A549 (cell line): ENCODE data around the gene METRNL. TPM values are rescaled to one million over a fixed set of nuclear protein-coding genes. Genes with fewer than 3 reads are reported as not detected.
A peak's percentile ranks its signal among the peaks of the same experiment; 100 is the strongest.
"Not testable (repeated sequence)": the region's sequence is repeated elsewhere in the genome, so short reads cannot be mapped to it uniquely, and the experiment has no call there.

Source experiments
- ATAC-seq, 2 experiments: fragments of 200-7000 bp in 1 of 2; fragments of >200 bp in 1 of 2; cut with Nextera tagmentation in 1 of 2; cut with Tn5 transposase in 1 of 2; 3 replicates each; pipeline versions ENCODE4 v1.8.0 to v1.9.1; 2018 to 2020; ENCODE audit warnings: mild to moderate bottlenecking in 1 of 2, moderate library complexity in 1 of 2
- CTCF ChIA-PET: fragments of 300-600 bp; sonication (Branson Sonifier 250); formaldehyde crosslinking; extraction: SDS; loops from one replicate; lab custom pipeline; 2021; ENCODE audit warnings: antibody characterized with exemption, inconsistent platforms; lab: Yijun Ruan, JAX
- POLR2A ChIA-PET: fragments of 350-600 bp; formaldehyde crosslinking; extraction: SDS; loops from one replicate; lab custom pipeline; 2021; ENCODE audit warnings: antibody characterized with exemption, inconsistent platforms; lab: Yijun Ruan, JAX
- DNase-seq, 2 experiments: peaks; one replicate each; pipeline versions ENCODE4 v3.0.0 to v3.0.0-alpha.2; 2011 to 2016; ENCODE audit warnings: low read depth in 1 of 2, low spot score in 1 of 2
- FAIRE-seq: peaks from 2 replicates; lab custom pipeline; 2011; peaks lifted over from hg19 to GRCh38; lab: Jason Lieb, UNC
- H3K27ac ChIP-seq, 2 experiments: fragments of >200 bp; sonication (Bioruptor Twin); formaldehyde crosslinking; 3 replicates each; pipeline ENCODE4 v1.5.1; 2016 to 2017
- H3K4me1 ChIP-seq: fragments of >200 bp; sonication (Bioruptor Twin); formaldehyde crosslinking; 3 replicates; pipeline ENCODE4 v1.6.1; 2016
- H3K4me2 ChIP-seq: fragments of >200 bp; sonication (Bioruptor Twin); formaldehyde crosslinking; 3 replicates; pipeline ENCODE4 v1.6.1; 2016
- H3K4me3 ChIP-seq: fragments of >200 bp; sonication (Bioruptor Twin); formaldehyde crosslinking; 3 replicates; pipeline ENCODE4 v1.5.1; 2016
- H3K9me3 ChIP-seq: fragments of >200 bp; sonication (Bioruptor Twin); formaldehyde crosslinking; 3 replicates; pipeline ENCODE4 v1.6.1; 2016
- CBX8 ChIP-seq: fragments of 200-600 bp; sonication (generic); IDR thresholded peaks from 2 replicates; pipeline ENCODE4 v1.6.1; 2016
- CHD4 ChIP-seq: fragments of 200-600 bp; sonication (generic); IDR thresholded peaks from 2 replicates; pipeline ENCODE4 v1.6.1; 2016; ENCODE audit warnings: antibody characterized with exemption, mild to moderate bottlenecking, borderline replicate concordance
- EHF ChIP-seq: fragments of 250-450 bp; sonication (Bioruptor Pico); IDR thresholded peaks from 2 replicates; pipeline ENCODE4 v1.5.0; 2020; ENCODE audit warnings: mild to moderate bottlenecking
- EHMT2 ChIP-seq: fragments of 200-600 bp; sonication (generic); IDR thresholded peaks from 2 replicates; pipeline ENCODE4 v1.6.1; 2016; ENCODE audit warnings: antibody characterized with exemption, low read depth, mild to moderate bottlenecking, moderate library complexity
- FOSL2 ChIP-seq, 2 experiments: fragments of 450-650 bp in 1 of 2; fragments of >200 bp in 1 of 2; sonication (Bioruptor Twin) in 1 of 2; formaldehyde crosslinking; IDR thresholded peaks; 2 replicates each; pipeline versions ENCODE4 v1.5.0 to v1.6.1; 2016 to 2020; ENCODE audit warnings: mild to moderate bottlenecking in 1 of 2, moderate library complexity in 1 of 2
- FOXS1 ChIP-seq: fragments of 250-450 bp; sonication (Bioruptor Pico); IDR thresholded peaks from 2 replicates; pipeline ENCODE4 v1.5.0; 2020; ENCODE audit warnings: mild to moderate bottlenecking, moderate library complexity
- JUN ChIP-seq, 2 experiments: fragments of >200 bp; sonication (Bioruptor Twin); formaldehyde crosslinking; IDR thresholded peaks; 2 replicates in 1 of 2; 3 replicates in 1 of 2; pipeline ENCODE4 v1.6.1; 2016 to 2017
- KDM1A ChIP-seq: fragments of 200-600 bp; sonication (generic); IDR thresholded peaks from 2 replicates; pipeline ENCODE4 v1.6.1; 2016; ENCODE audit warnings: low read depth, mild to moderate bottlenecking
- MAZ ChIP-seq: fragments of 150-350 bp; IDR thresholded peaks from 2 replicates; pipeline ENCODE4 v1.6.1; 2014; ENCODE audit warnings: antibody characterized with exemption, low read depth, low read length, borderline replicate concordance
- NFE2L2 ChIP-seq: fragments of 150-350 bp; conservative IDR thresholded peaks from 2 replicates; pipeline ENCODE4 v1.6.1; 2014; ENCODE audit warnings: low read length
- NPAS2 ChIP-seq: fragments of 250-450 bp; sonication (Bioruptor Pico); IDR thresholded peaks from 2 replicates; pipeline ENCODE4 v1.8.0; 2022; ENCODE audit warnings: mild to moderate bottlenecking, moderate library complexity, borderline replicate concordance
- POLR2A ChIP-seq: IDR thresholded peaks from 2 replicates; pipeline ENCODE4 v1.6.1; 2012; ENCODE audit warnings: mild to moderate bottlenecking, low read length
- RAD21 ChIP-seq, 2 experiments: fragments of >200 bp in 1 of 2; sonication (Bioruptor Twin) in 1 of 2; formaldehyde crosslinking in 1 of 2; IDR thresholded peaks in 1 of 2; conservative IDR thresholded peaks in 1 of 2; 2 replicates in 1 of 2; 3 replicates in 1 of 2; pipeline ENCODE4 v1.6.1; 2012 to 2018; ENCODE audit warnings: inconsistent platforms in 1 of 2
- RCOR1 ChIP-seq: fragments of 150-350 bp; IDR thresholded peaks from 2 replicates; pipeline ENCODE4 v1.6.1; 2014; ENCODE audit warnings: antibody characterized with exemption, low read length, low read depth
- SMC3 ChIP-seq: fragments of >200 bp; sonication (Bioruptor Twin); formaldehyde crosslinking; IDR thresholded peaks from 3 replicates; pipeline ENCODE4 v1.6.1; 2018; ENCODE audit warnings: inconsistent platforms
- ZNF302 ChIP-seq: fragments of 250-450 bp; sonication (Bioruptor Pico); IDR thresholded peaks from 2 replicates; pipeline ENCODE4 v1.9.0; 2021; ENCODE audit warnings: inconsistent platforms, mild to moderate bottlenecking, moderate library complexity
- WGBS: methylation state at CpG from one replicate; pipeline ENCODE4 v1.1.6; 2017; ENCODE audit errors: missing lambda C conversion rate; 5-methylcytosine and 5-hydroxymethylcytosine counted together
- polyA plus RNA-seq, 4 experiments: library from polyadenylated mRNA; depleted of rRNA in 3 of 4; stranded (reverse); fragments of >200 nt; fragmentation: RNase III in 1 of 4; extraction: RNeasy Plus Mini Kit Qiagen cat#74134 plus additional on column Dnase treatment in 1 of 4; gene quantifications; 2 replicates in 3 of 4; 3 replicates in 1 of 4; pipeline ENCODE4 v1.2.3, GENCODE V29; 2011 to 2017
- TF ChIP-seq, protein P1 (sequence below): IDR thresholded peaks from 2 replicates; pipeline ENCODE4 v1.6.1; 2012
- TF ChIP-seq, protein P2 (sequence below): fragments of >200 bp; sonication (Bioruptor Twin); formaldehyde crosslinking; IDR thresholded peaks from 3 replicates; pipeline ENCODE4 v1.5.1; 2016
- TF ChIP-seq, protein P3 (sequence below): fragments of >200 bp; sonication (Bioruptor Twin); formaldehyde crosslinking; IDR thresholded peaks from 3 replicates; pipeline ENCODE4 v1.6.1; 2016
- TF ChIP-seq, protein P4 (sequence below): fragments of 150-350 bp; IDR thresholded peaks from 2 replicates; pipeline ENCODE4 v1.6.1; 2014; ENCODE audit warnings: low read depth, mild to moderate bottlenecking, low read length

The METRNL gene
- polyA plus RNA-seq, 2 of the 4 experiments (the other 2 are of a cell fraction): 1.7 to 6.4 TPM

DNA sequence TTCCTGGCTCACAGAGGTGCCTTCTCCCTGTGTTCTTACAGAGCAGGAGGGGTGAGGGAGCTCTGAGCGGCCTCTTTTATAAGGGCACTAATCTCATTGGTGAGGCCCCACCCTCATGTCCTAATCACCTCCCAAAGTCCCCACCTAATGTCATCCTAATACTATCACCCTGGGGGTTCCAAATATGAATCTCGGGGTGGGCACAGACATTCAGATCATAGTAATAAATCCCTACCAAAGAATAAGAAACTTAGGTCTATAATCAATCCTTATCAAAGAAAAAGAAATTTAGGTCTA, 32.3 kb upstream of the METRNL start (continued):
- TF ChIP-seq, protein P1, sequence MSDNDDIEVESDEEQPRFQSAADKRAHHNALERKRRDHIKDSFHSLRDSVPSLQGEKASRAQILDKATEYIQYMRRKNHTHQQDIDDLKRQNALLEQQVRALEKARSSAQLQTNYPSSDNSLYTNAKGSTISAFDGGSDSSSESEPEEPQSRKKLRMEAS: no peak
- TF ChIP-seq FOSL2 (IDR thresholded peaks at IDR 0.05) (no peak), FOSL2 (CRISPR knock-in tag; IDR thresholded peaks at IDR 0.05) (no peak), JUN (IDR thresholded peaks at IDR 0.05) (no peak), CBX8 (no peak)
- TF ChIP-seq, protein P2, sequence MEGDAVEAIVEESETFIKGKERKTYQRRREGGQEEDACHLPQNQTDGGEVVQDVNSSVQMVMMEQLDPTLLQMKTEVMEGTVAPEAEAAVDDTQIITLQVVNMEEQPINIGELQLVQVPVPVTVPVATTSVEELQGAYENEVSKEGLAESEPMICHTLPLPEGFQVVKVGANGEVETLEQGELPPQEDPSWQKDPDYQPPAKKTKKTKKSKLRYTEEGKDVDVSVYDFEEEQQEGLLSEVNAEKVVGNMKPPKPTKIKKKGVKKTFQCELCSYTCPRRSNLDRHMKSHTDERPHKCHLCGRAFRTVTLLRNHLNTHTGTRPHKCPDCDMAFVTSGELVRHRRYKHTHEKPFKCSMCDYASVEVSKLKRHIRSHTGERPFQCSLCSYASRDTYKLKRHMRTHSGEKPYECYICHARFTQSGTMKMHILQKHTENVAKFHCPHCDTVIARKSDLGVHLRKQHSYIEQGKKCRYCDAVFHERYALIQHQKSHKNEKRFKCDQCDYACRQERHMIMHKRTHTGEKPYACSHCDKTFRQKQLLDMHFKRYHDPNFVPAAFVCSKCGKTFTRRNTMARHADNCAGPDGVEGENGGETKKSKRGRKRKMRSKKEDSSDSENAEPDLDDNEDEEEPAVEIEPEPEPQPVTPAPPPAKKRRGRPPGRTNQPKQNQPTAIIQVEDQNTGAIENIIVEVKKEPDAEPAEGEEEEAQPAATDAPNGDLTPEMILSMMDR: no peak
- TF ChIP-seq, protein P3, sequence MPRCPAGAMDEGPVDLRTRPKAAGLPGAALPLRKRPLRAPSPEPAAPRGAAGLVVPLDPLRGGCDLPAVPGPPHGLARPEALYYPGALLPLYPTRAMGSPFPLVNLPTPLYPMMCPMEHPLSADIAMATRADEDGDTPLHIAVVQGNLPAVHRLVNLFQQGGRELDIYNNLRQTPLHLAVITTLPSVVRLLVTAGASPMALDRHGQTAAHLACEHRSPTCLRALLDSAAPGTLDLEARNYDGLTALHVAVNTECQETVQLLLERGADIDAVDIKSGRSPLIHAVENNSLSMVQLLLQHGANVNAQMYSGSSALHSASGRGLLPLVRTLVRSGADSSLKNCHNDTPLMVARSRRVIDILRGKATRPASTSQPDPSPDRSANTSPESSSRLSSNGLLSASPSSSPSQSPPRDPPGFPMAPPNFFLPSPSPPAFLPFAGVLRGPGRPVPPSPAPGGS: no peak

DNA sequence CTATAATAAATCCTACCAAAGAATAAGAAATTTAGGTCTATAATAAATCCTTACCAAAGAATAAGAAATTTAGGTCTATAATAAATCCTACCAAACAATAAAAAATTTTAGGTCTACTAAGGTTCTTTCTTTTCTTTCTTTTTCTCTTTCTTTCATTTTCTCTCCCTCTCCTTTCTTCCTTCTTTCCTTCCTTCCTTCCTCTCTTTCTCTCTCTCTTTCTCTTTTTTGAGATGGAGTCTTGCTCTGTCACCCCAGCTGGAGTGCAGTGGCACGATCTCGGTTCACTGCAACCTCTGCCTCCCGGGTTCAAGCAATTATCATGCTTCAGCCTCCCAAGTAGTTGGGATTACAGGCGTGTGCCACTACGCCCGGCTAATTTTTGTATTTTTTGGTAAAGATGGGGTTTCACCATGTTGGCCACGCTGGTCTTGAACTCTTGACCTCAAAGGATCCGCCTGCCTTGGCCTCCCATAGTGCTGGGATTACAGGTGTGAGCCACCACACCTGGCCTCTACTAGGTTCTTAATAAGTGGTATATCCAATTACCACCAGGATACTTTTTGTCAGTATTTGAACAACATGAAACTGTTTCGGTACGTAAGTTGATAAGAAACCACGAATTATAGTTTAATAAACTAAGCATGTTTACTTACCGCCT, 31.5 kb upstream of the METRNL start:
- H3K4me3 ChIP-seq, DNase-seq, H3K9me3 ChIP-seq, FAIRE-seq, ATAC-seq: not testable (repeated sequence)
- H3K4me2 ChIP-seq: peak overlapping the region; percentile 33
- CTCF ChIA-PET: interaction anchor here (0.7 to 1.8 kb wide), 3 partner anchors 9 to 123 kb away, joined by 4 to 5 read pairs (median 5); no protein-coding TSS in a partner anchor
- H3K27ac ChIP-seq: peak overlapping the region; percentile 45 to 75; a peak in 4 of 6 replicates
- POLR2A ChIA-PET: interaction anchor here (0.5 to 0.8 kb wide), 2 partner anchors 29 to 31 kb away, joined by 3 to 5 read pairs; partner anchors contain the start of gene METRNL
- WGBS: 88% methylated on average over 12 of the region's 12 CpGs
- 0 out of 2 replicates have a peak, but pooled peaks have one; percentile 33 for TF ChIP-seq CHD4
- peaks cover 24% of the 10 kb centered on the region for H3K4me1 ChIP-seq

DNA sequence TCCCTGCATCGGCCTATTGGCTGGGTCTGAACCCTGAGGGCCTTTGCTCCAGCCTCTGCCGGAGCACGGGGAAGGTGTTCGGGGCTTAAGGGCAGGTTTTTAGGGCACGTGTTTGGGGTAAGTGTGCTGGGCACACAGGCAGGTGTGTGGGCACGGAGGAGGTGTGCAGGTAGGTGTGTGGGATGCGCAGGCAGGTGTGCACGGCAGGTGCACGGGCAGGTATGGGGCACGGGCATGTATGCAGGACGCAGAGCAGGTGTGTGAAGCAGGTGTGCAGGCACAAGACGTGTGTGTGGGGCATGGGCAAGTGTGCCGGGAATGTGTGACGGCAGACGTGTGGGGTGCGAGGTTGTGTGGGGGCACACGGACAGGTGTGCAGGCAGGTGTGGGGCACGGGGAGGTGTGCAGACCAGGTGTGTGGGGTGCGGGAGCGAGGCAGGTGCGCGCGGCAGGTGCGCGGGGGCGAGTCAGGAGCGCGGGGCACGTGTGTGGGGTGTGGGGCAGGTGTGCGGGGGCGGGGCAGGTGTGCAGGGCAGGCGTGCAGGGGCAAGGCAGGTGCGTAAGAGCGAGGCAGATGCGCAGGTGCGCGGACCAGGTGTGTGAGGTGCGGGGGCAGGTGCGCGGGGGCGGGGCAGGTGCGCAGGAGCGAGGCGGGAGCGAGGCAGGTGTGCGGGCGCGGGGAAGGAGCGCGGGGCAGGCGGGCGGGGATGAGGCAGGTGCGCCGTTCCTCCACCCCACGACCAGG, 28.6 kb upstream of the METRNL start:
- TF ChIP-seq POLR2A: peak; percentile 34
- no peak for TF ChIP-seq KDM1A
- CTCF ChIA-PET: interaction anchor here (0.6 to 1.5 kb wide), 3 partner anchors 10 to 269 kb away, joined by 3 to 4 read pairs (median 3); no protein-coding TSS in a partner anchor
- H3K9me3 ChIP-seq: peaks cover 7% of the 10 kb centered on the region; the same call in 1 of the 3 replicates
- WGBS: 60% methylated on average over 30 of the region's 55 CpGs
- POLR2A ChIA-PET: no interaction called here
- peak overlapping the region; percentile 91 for H3K4me2 ChIP-seq
- DNase-seq (no peak), ATAC-seq (no peak), FAIRE-seq (no peak)
- H3K4me1 ChIP-seq: peaks cover 26% of the 10 kb centered on the region
- peak overlapping the region; percentile 90 to 93 for H3K27ac ChIP-seq
- H3K4me3 ChIP-seq: peak overlapping the region; percentile 79

DNA sequence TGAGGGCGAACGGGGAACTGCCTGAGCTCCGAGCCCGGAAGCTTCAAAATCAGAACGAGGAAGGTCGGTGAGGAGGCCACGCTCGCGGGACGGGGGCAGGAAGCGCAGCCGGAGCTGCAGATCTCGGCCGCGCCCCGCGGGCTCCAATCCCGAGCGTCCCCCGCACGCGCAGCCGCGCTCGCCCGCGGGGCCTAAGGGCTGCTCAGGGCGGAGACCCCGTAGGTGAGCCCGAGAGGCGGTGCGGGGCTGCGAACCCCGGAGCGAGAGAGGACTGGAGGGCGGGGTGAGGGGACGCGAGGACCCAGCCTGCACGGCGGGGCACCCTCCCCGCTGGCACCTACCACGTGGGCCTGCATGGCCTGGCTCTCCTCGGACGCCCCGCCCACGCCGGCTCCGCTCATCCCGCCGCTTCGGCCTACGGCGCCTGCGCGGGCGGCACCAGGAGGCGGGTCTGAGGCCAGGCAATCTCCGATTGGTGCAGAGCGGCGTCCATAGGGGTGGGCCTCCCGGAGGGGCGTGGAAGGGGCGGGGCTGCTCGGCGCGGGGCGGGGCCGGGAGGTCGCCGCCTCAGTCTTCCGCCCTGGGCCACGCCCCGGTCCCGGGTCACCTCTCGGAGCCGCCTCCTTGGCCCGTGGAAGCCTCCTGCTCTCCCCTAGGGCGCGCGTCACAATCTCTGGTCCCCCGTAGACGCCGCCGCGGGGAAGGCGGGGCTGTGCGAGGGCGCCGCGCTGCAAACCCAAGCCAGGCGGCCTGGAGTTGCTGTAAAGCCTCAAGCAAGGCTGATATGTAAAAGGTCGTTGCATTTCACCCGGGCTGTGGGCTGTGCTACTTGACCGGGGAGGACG, 27.8 kb upstream of the METRNL start:
- CTCF ChIA-PET: interaction anchor here (0.6 to 0.8 kb wide), 2 partner anchors 71 to 270 kb away, joined by 3 to 4 read pairs; no protein-coding TSS in a partner anchor
- 0 out of 2 replicates have a peak, but pooled peaks have one; percentile 2 for TF ChIP-seq MAZ
- TF ChIP-seq NFE2L2: no peak
- TF ChIP-seq RCOR1: no peak
- TF ChIP-seq NPAS2 (CRISPR knock-in tag): no peak
- TF ChIP-seq, protein P2: no peak
- no peak for TF ChIP-seq RAD21 (conservative IDR thresholded peaks at IDR 0.05 in 1 of 2, IDR thresholded peaks at IDR 0.05 in 1 of 2)
- TF ChIP-seq SMC3: no peak; the same call in 2 of the 3 replicates
- no peak for TF ChIP-seq EHMT2
- TF ChIP-seq CHD4: no peak
- no peak for TF ChIP-seq ZNF302 (CRISPR knock-in tag)
- TF ChIP-seq, protein P4, sequence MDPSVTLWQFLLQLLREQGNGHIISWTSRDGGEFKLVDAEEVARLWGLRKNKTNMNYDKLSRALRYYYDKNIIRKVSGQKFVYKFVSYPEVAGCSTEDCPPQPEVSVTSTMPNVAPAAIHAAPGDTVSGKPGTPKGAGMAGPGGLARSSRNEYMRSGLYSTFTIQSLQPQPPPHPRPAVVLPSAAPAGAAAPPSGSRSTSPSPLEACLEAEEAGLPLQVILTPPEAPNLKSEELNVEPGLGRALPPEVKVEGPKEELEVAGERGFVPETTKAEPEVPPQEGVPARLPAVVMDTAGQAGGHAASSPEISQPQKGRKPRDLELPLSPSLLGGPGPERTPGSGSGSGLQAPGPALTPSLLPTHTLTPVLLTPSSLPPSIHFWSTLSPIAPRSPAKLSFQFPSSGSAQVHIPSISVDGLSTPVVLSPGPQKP: no peak
- no peak for TF ChIP-seq EHF (CRISPR knock-in tag)
- no peak for TF ChIP-seq FOXS1 (CRISPR knock-in tag)

More for the DNA sequence above, 27.8 kb upstream of the METRNL start:
- 3% methylated on average over 28 of the region's 95 CpGs for WGBS
- Histone ChIP-seq H3K4me3 (peak overlapping the region; percentile 79), H3K4me1 (peaks cover 33% of the 10 kb centered on the region), H3K4me2 (peak overlapping the region; percentile 91), H3K27ac (peak overlapping the region; percentile 93), H3K9me3 (peaks cover 5% of the 10 kb centered on the region; the same call in 1 of the 3 replicates)
- peak; percentile 96 to 98 for DNase-seq
- no peak for FAIRE-seq
- peak; percentile 86 to 94 for ATAC-seq
- POLR2A ChIA-PET: no interaction called here
